ENCODE measurements around the gene STX2.

DNA sequence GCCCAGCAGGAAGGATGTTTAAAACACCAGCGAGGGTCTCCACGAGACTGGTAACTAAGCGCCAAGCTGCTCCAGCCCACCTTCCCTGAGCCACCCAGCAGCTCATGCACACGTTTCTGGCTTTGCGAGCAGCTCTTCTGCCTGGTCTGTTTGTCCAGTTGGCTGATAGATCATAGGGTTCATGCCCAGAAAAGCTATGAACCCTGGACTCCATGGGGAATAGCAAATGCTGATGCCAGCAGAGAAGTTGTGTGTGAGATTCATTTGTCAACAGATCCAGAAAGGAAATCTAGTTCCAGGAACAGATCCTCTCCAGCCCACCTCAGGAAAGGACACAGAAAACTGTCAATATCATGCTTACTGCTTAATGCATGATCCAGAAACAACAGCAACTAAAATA, 94.8 kb downstream of the STX2 start:
- TF ChIP-seq CTCF (IDR thresholded peaks at IDR 0.05 in 8 of 11, conservative IDR thresholded peaks at IDR 0.05 in 3 of 11) (no peak), POLR2A (IDR thresholded peaks at IDR 0.05) (no peak), POLR2AphosphoS5 (IDR thresholded peaks at IDR 0.05) (no peak)

Measured in spleen (tissue), 7 donors.